Epithelial cell of proximal tubule (primary cell): ENCODE results near the gene UGT1A4. TPM values are rescaled to one million over a fixed set of nuclear protein-coding genes. Genes with fewer than 3 reads are reported as not detected.
"Not testable (repeated sequence)": the region's sequence is repeated elsewhere in the genome, so short reads cannot be mapped to it uniquely, and the experiment has no call there.

ENCODE experiments used
- DNase-seq: peaks from one replicate; pipeline ENCODE4 v3.0.0-alpha.2; 2011; ENCODE audit warnings: low read depth
- H3K4me3 ChIP-seq: 2 replicates; pipeline ENCODE4 v1.5.1; 2011; ENCODE audit warnings: low read depth, mild to moderate bottlenecking, low read length
- CTCF ChIP-seq: conservative IDR thresholded peaks from 2 replicates; pipeline ENCODE4 v1.5.1; 2012; ENCODE audit warnings: low read depth, mild to moderate bottlenecking, low read length
- total RNA-seq: library from RNA; depleted of rRNA; stranded (reverse); fragments of >200 nt; gene quantifications from 2 replicates; pipeline ENCODE4 v1.2.3, GENCODE V29; 2015

UGT1A4 gene
- total RNA-seq, 1 donor from 2014 or later = not detected

GRCh38 chr2:233747283-233747544 is 28.7 kb downstream of the UGT1A4 start:
- DNase-seq = no peak
- no peak for TF ChIP-seq CTCF
- H3K4me3 ChIP-seq = no peak overlapping the region

- H3K4me3 ChIP-seq = not testable (repeated sequence)
Measured at GRCh38 chr2:233750689-233751088, 32.2 kb downstream of the UGT1A4 start.

GRCh38 chr2:233751212-233752009 is 32.9 kb downstream of the UGT1A4 start:
- not testable (repeated sequence) for DNase-seq, H3K4me3 ChIP-seq

More at GRCh38 chr2:233750689-233751088, 32.2 kb downstream of the UGT1A4 start:
- DNase-seq = not testable (repeated sequence)

GRCh38 chr2:233754872-233755611 is 36.5 kb downstream of the UGT1A4 start:
- no peak overlapping the region for H3K4me3 ChIP-seq
- no peak for TF ChIP-seq CTCF
- DNase-seq = no peak

- DNase-seq = no peak
- no peak for TF ChIP-seq CTCF
- no peak overlapping the region for H3K4me3 ChIP-seq
Measured at GRCh38 chr2:233756429-233757081, 38.0 kb downstream of the UGT1A4 start.

- TF ChIP-seq CTCF = no peak
- no peak overlapping the region for H3K4me3 ChIP-seq
- no peak for DNase-seq
Measured at GRCh38 chr2:233758141-233758540, 39.6 kb downstream of the UGT1A4 start.

GRCh38 chr2:233758849-233759248 is 40.3 kb downstream of the UGT1A4 start:
- H3K4me3 ChIP-seq = no peak overlapping the region
- TF ChIP-seq CTCF = no peak
- DNase-seq = no peak
